Rectal smooth muscle tissue (tissue), 1 donor: ENCODE results near the gene DHX9.
A peak's percentile ranks its signal among the peaks of the same experiment; 100 is the strongest.

Source experiments
- H3K27ac ChIP-seq: one replicate; pipeline ENCODE4 v1.7.0; 2013; ENCODE audit warnings: low read depth, low read length, inconsistent platforms
- H3K27me3 ChIP-seq: one replicate; pipeline ENCODE4 v1.7.0; 2013; ENCODE audit warnings: low read length; ENCODE audit not compliant: control insufficient read depth, insufficient read depth
- H3K36me3 ChIP-seq: one replicate; pipeline ENCODE4 v1.7.0; 2013; ENCODE audit warnings: low read length; ENCODE audit not compliant: control insufficient read depth, insufficient read depth
- H3K4me1 ChIP-seq: one replicate; pipeline ENCODE4 v1.7.0; 2013; ENCODE audit warnings: low read length; ENCODE audit not compliant: control insufficient read depth, insufficient read depth
- H3K4me3 ChIP-seq: one replicate; pipeline ENCODE4 v1.7.0; 2013; ENCODE audit warnings: low read length
- H3K9ac ChIP-seq: one replicate; pipeline ENCODE4 v1.7.0; 2013; ENCODE audit warnings: low read length

DHX9 gene

GRCh38 chr1:182811975-182812722 lies 27.0 kb upstream of the DHX9 start:
- Histone ChIP-seq H3K27me3 (no peaks in the 10 kb centered on the region), H3K4me1 (no peaks in the 10 kb centered on the region), H3K27ac (no peak overlapping the region), H3K36me3 (peaks cover 2% of the 10 kb centered on the region), H3K4me3 (no peak overlapping the region), H3K9ac (no peak overlapping the region)

GRCh38 chr1:182816863-182817262 lies 22.3 kb upstream of the DHX9 start:
- no peak overlapping the region for H3K9ac ChIP-seq
- peaks cover 6% of the 10 kb centered on the region for H3K36me3 ChIP-seq
- no peak overlapping the region for H3K27ac ChIP-seq
- no peaks in the 10 kb centered on the region for H3K4me1 ChIP-seq
- H3K4me3 ChIP-seq: no peak overlapping the region
- no peaks in the 10 kb centered on the region for H3K27me3 ChIP-seq

GRCh38 chr1:182817802-182818201 lies 21.3 kb upstream of the DHX9 start:
- Histone ChIP-seq H3K4me1 (no peaks in the 10 kb centered on the region), H3K36me3 (peaks cover 3% of the 10 kb centered on the region), H3K4me3 (no peak overlapping the region), H3K27me3 (no peaks in the 10 kb centered on the region), H3K9ac (no peak overlapping the region), H3K27ac (no peak overlapping the region)

- Histone ChIP-seq H3K9ac (no peak overlapping the region), H3K27me3 (no peaks in the 10 kb centered on the region), H3K4me1 (no peaks in the 10 kb centered on the region), H3K27ac (no peak overlapping the region), H3K36me3 (no peaks in the 10 kb centered on the region), H3K4me3 (no peak overlapping the region)
Measured at GRCh38 chr1:182823220-182823619, 15.9 kb upstream of the DHX9 start.

GRCh38 chr1:182826892-182827291 lies 12.3 kb upstream of the DHX9 start:
- Histone ChIP-seq H3K27ac (no peak overlapping the region), H3K4me1 (no peaks in the 10 kb centered on the region), H3K4me3 (no peak overlapping the region), H3K9ac (no peak overlapping the region), H3K36me3 (no peaks in the 10 kb centered on the region), H3K27me3 (no peaks in the 10 kb centered on the region)

GRCh38 chr1:182829285-182829932 lies 9.7 kb upstream of the DHX9 start:
- no peak overlapping the region for H3K9ac ChIP-seq
- no peaks in the 10 kb centered on the region for H3K27me3 ChIP-seq
- H3K27ac ChIP-seq: no peak overlapping the region
- no peak overlapping the region for H3K4me3 ChIP-seq
- H3K4me1 ChIP-seq: no peaks in the 10 kb centered on the region
- no peaks in the 10 kb centered on the region for H3K36me3 ChIP-seq

- no peaks in the 10 kb centered on the region for H3K4me1 ChIP-seq
- H3K27me3 ChIP-seq: no peaks in the 10 kb centered on the region
- H3K4me3 ChIP-seq: no peak overlapping the region
- no peaks in the 10 kb centered on the region for H3K36me3 ChIP-seq
- no peak overlapping the region for H3K27ac ChIP-seq
- H3K9ac ChIP-seq: no peak overlapping the region
Measured at GRCh38 chr1:182833271-182833670, 5.9 kb upstream of the DHX9 start.

GRCh38 chr1:182834326-182834725 lies 4.8 kb upstream of the DHX9 start:
- Histone ChIP-seq H3K27me3 (no peaks in the 10 kb centered on the region), H3K9ac (no peak overlapping the region)

GRCh38 chr1:182835806-182836205 lies 3.3 kb upstream of the DHX9 start:
- no peak overlapping the region for H3K4me3 ChIP-seq
- H3K4me1 ChIP-seq: no peaks in the 10 kb centered on the region
- H3K36me3 ChIP-seq: no peaks in the 10 kb centered on the region
- no peak overlapping the region for H3K9ac ChIP-seq
- no peak overlapping the region for H3K27ac ChIP-seq
- H3K27me3 ChIP-seq: no peaks in the 10 kb centered on the region

More at GRCh38 chr1:182834326-182834725, 4.8 kb upstream of the DHX9 start:
- Histone ChIP-seq H3K27ac (no peak overlapping the region), H3K4me1 (no peaks in the 10 kb centered on the region), H3K4me3 (no peak overlapping the region), H3K36me3 (no peaks in the 10 kb centered on the region)

- Histone ChIP-seq H3K4me3 (peak overlapping the region; percentile 43), H3K27me3 (no peaks in the 10 kb centered on the region), H3K9ac (no peak overlapping the region), H3K36me3 (peaks cover 6% of the 10 kb centered on the region), H3K4me1 (peaks cover 10% of the 10 kb centered on the region), H3K27ac (no peak overlapping the region)
Measured at GRCh38 chr1:182841368-182841988, 2.3 kb downstream of the DHX9 start.

- peaks cover 10% of the 10 kb centered on the region for H3K4me1 ChIP-seq
- no peak overlapping the region for H3K27ac ChIP-seq
- H3K4me3 ChIP-seq: no peak overlapping the region
- peaks cover 6% of the 10 kb centered on the region for H3K36me3 ChIP-seq
- no peak overlapping the region for H3K9ac ChIP-seq
- H3K27me3 ChIP-seq: no peaks in the 10 kb centered on the region
Measured at GRCh38 chr1:182842265-182842664, 3.1 kb downstream of the DHX9 start.

- peaks cover 11% of the 10 kb centered on the region for H3K36me3 ChIP-seq
- H3K4me1 ChIP-seq: peaks cover 10% of the 10 kb centered on the region
- H3K27me3 ChIP-seq: no peaks in the 10 kb centered on the region
- no peak overlapping the region for H3K27ac ChIP-seq
- no peak overlapping the region for H3K4me3 ChIP-seq
- no peak overlapping the region for H3K9ac ChIP-seq
Measured at GRCh38 chr1:182845379-182845778, 6.2 kb downstream of the DHX9 start.
